A549 (cell line): ENCODE measurements around the gene PIP5KL1.

ENCODE experiments used
- BHLHE40 ChIP-seq: IDR thresholded peaks from 2 replicates; pipeline ENCODE4 v1.6.1; 2012; ENCODE audit warnings: low read depth, low read length, inconsistent platforms
- MAZ ChIP-seq: fragments of 150-350 bp; IDR thresholded peaks from 2 replicates; pipeline ENCODE4 v1.6.1; 2014; ENCODE audit warnings: antibody characterized with exemption, low read depth, low read length, borderline replicate concordance
- RAD21 ChIP-seq, 2 experiments: fragments of >200 bp in 1 of 2; sonication (Bioruptor Twin) in 1 of 2; formaldehyde crosslinking in 1 of 2; IDR thresholded peaks in 1 of 2; conservative IDR thresholded peaks in 1 of 2; 2 replicates in 1 of 2; 3 replicates in 1 of 2; pipeline ENCODE4 v1.6.1; 2012 to 2018; ENCODE audit warnings: inconsistent platforms in 1 of 2
- TF ChIP-seq, protein P1 (sequence below): fragments of >200 bp; sonication (Bioruptor Twin); formaldehyde crosslinking; IDR thresholded peaks from 3 replicates; pipeline ENCODE4 v1.5.1; 2016
- TF ChIP-seq, protein P2 (sequence below): IDR thresholded peaks from 2 replicates; pipeline ENCODE4 v1.6.1; 2012

DNA sequence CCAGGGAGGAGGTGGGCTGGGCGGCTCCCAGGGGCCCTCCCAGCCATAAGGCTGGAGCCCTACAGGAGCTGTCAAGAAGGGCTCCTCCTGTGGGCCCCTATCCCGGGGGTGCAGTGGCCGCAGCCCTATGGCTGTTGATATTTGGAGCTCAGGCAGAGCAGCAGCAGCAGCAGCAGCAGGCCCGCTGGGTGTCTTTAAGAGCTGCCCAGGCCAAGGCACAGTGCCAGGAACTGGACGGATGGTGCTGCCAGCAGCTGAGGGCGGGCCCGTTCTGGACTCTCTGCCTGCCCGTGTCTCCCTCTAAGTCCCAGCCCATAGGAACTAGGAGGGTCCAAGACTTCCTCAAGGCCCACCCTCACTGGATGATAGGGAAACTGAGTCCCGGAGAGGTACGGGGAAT, 56.7 kb downstream of the PIP5KL1 start:
- TF ChIP-seq, protein P1, sequence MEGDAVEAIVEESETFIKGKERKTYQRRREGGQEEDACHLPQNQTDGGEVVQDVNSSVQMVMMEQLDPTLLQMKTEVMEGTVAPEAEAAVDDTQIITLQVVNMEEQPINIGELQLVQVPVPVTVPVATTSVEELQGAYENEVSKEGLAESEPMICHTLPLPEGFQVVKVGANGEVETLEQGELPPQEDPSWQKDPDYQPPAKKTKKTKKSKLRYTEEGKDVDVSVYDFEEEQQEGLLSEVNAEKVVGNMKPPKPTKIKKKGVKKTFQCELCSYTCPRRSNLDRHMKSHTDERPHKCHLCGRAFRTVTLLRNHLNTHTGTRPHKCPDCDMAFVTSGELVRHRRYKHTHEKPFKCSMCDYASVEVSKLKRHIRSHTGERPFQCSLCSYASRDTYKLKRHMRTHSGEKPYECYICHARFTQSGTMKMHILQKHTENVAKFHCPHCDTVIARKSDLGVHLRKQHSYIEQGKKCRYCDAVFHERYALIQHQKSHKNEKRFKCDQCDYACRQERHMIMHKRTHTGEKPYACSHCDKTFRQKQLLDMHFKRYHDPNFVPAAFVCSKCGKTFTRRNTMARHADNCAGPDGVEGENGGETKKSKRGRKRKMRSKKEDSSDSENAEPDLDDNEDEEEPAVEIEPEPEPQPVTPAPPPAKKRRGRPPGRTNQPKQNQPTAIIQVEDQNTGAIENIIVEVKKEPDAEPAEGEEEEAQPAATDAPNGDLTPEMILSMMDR: no peak
- no peak for TF ChIP-seq MAZ
- TF ChIP-seq, protein P2, sequence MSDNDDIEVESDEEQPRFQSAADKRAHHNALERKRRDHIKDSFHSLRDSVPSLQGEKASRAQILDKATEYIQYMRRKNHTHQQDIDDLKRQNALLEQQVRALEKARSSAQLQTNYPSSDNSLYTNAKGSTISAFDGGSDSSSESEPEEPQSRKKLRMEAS: no peak
- no peak for TF ChIP-seq BHLHE40
- TF ChIP-seq RAD21 (conservative IDR thresholded peaks at IDR 0.05 in 1 of 2, IDR thresholded peaks at IDR 0.05 in 1 of 2): no peak
